Effector memory CD4-positive, alpha-beta T cell (primary cell): ENCODE measurements around the gene ASCC3.

Experiments
- DNase-seq, 3 donors: peaks; one replicate each; pipeline ENCODE4 v3.0.0-alpha.2; 2020
- H3K27ac ChIP-seq: 2 replicates; pipeline ENCODE4 v1.7.0; 2013; ENCODE audit warnings: mild to moderate bottlenecking, low read length, moderate library complexity; ENCODE audit not compliant: insufficient read depth, poor library complexity, severe bottlenecking
- H3K27me3 ChIP-seq: replicated peaks from 2 replicates; pipeline ENCODE4 v1.7.0; 2013; ENCODE audit warnings: mild to moderate bottlenecking, low read length; ENCODE audit not compliant: insufficient read depth, control insufficient read depth, poor library complexity, severe bottlenecking
- H3K36me3 ChIP-seq: 2 replicates; pipeline ENCODE4 v1.7.0; 2013; ENCODE audit warnings: mild to moderate bottlenecking, low read length, moderate library complexity; ENCODE audit not compliant: control insufficient read depth, insufficient read depth
- H3K4me1 ChIP-seq: 2 replicates; pipeline ENCODE4 v1.7.0; 2013; ENCODE audit warnings: low read length, mild to moderate bottlenecking; ENCODE audit not compliant: control insufficient read depth, insufficient read depth, poor library complexity, severe bottlenecking
- H3K4me3 ChIP-seq: 2 replicates; pipeline ENCODE4 v1.7.0; 2013; ENCODE audit warnings: low read length, low read depth, mild to moderate bottlenecking; ENCODE audit not compliant: insufficient read depth, poor library complexity, severe bottlenecking
- H3K9me3 ChIP-seq: 2 replicates; pipeline ENCODE4 v1.7.0; 2013; ENCODE audit warnings: mild to moderate bottlenecking, low read length, moderate library complexity; ENCODE audit not compliant: control insufficient read depth

ASCC3 gene

DNA sequence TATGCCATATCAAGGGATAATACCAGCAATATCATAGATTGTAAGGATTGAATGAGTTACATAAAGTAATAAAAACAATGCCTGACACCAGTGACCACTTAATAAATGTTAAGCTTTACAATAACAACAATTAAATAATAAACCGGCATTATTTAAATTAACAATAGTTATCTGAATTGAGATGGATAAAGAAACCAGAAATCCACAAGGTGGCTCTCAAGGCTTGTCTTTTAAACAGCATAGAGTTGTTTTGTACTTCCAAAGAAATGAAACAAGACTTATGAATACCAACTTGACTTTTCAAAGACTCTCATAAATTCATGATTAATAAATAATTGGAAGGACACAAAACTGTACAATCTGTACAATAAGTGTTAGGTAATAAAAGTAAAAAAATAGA is 203.1 kb downstream of the ASCC3 start:
- Histone ChIP-seq H3K27ac (no peak overlapping the region), H3K4me3 (no peak overlapping the region), H3K4me1 (no peaks in the 10 kb centered on the region), H3K36me3 (no peaks in the 10 kb centered on the region), H3K9me3 (no peaks in the 10 kb centered on the region), H3K27me3 (no peaks in the 10 kb centered on the region)
- no peak for DNase-seq

DNA sequence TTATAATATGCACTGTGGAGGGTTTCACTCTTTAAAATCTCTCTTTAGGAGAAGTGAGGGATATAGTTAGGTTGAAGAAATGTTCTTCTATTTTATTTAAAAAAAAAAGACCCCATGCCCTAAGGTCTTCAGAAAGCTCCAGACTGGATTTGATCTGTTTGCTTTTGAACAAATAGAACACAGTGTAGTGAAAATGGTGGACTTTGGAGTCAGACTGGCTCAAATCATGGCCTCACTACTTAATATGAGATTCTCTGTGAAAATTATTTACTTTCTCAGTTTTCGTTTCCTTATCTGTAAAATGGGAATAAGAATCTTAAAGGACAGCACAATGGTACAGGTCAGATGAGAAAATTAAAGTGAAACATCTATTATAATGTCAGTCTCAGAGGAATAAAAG is 203.9 kb downstream of the ASCC3 start:
- Histone ChIP-seq H3K27me3 (no peaks in the 10 kb centered on the region), H3K4me3 (no peak overlapping the region), H3K4me1 (no peaks in the 10 kb centered on the region), H3K9me3 (no peaks in the 10 kb centered on the region), H3K36me3 (no peaks in the 10 kb centered on the region), H3K27ac (no peak overlapping the region)
- DNase-seq = no peak

DNA sequence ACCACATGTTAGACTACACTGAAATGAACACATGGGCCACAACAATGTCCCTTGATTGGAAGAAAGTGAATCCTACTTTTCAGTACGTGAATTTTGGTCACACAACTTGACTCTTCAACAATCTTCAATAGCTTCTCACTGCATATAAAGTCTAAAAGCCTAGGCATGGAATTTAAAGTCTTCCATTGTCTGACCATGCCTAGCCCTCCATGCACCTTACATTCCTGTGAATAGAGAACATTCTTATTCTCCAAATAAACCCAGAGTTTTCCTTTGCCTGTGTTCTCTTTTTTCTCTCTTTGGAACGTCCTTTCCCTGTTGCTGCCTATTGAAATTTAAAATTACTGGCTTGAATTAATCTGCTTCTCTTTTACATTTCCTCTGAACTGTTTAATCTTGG is 207.5 kb downstream of the ASCC3 start:
- Histone ChIP-seq H3K36me3 (no peaks in the 10 kb centered on the region), H3K9me3 (no peaks in the 10 kb centered on the region), H3K4me3 (no peak overlapping the region), H3K27ac (no peak overlapping the region), H3K27me3 (no peaks in the 10 kb centered on the region), H3K4me1 (no peaks in the 10 kb centered on the region)
- no peak for DNase-seq

DNA sequence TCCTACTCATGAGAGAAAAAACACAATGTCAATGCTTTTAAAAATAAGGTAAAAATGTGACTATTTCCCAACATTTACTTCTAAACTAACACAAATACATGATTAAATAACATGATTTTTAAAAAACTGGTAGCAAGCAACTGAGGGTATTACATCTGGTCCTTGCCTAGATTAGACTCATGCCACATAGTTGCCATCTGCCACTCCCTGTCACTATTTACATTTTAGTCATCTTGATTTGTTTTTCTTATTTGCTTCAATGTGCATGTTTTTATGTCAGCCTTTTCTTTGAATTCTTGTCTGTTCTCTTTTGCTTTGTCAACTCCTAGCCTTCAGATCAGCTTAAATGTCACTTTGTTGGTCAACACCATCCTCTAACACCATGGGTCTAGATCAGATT is 209.4 kb downstream of the ASCC3 start:
- no peak overlapping the region for H3K4me3 ChIP-seq
- H3K36me3 ChIP-seq = no peaks in the 10 kb centered on the region
- no peaks in the 10 kb centered on the region for H3K27me3 ChIP-seq
- no peak overlapping the region for H3K27ac ChIP-seq
- H3K4me1 ChIP-seq = no peaks in the 10 kb centered on the region
- no peak for DNase-seq
- no peaks in the 10 kb centered on the region for H3K9me3 ChIP-seq

DNA sequence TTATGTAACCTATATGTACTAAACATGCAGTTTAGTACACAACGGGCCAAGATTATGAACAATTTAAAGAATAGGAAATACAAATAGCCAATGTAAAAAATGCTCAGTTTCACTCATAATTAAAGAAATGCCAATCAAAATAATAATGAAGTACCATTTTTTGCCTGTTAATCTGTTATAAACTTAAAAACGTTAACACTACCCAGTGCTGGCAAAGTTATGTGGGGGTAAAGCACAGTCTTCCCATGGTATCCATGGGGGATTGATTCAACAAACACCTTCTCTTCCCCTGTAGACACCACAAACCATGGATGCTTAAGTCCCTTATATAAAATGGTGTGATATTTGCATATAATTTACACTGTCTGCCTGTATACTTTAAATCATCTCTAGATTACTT is 211.1 kb downstream of the ASCC3 start:
- H3K27me3 ChIP-seq = no peaks in the 10 kb centered on the region

DNA sequence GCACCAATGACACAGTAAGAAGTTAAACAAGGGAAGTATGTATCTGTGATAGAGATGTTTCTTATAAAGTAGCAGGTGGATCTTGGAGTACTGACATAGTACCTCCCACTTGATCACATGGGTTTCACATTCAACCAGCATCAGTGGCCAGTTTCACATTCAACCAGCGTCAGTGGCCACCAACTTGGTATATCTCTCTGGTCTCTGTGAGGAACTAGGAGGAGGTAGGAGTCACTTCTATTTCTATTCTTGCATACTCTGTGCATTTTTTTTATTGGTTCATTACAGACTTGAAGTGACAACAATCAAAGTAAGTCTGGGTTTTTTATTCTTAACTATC is 216.1 kb downstream of the ASCC3 start:
- Histone ChIP-seq H3K27ac (no peak overlapping the region), H3K27me3 (no peaks in the 10 kb centered on the region), H3K4me1 (no peaks in the 10 kb centered on the region), H3K36me3 (no peaks in the 10 kb centered on the region), H3K9me3 (no peaks in the 10 kb centered on the region), H3K4me3 (no peak overlapping the region)
- no peak for DNase-seq

More for the DNA sequence above, 211.1 kb downstream of the ASCC3 start:
- H3K9me3 ChIP-seq = no peaks in the 10 kb centered on the region
- no peaks in the 10 kb centered on the region for H3K36me3 ChIP-seq
- no peak overlapping the region for H3K27ac ChIP-seq
- DNase-seq = no peak
- H3K4me1 ChIP-seq = no peaks in the 10 kb centered on the region
- H3K4me3 ChIP-seq = no peak overlapping the region

DNA sequence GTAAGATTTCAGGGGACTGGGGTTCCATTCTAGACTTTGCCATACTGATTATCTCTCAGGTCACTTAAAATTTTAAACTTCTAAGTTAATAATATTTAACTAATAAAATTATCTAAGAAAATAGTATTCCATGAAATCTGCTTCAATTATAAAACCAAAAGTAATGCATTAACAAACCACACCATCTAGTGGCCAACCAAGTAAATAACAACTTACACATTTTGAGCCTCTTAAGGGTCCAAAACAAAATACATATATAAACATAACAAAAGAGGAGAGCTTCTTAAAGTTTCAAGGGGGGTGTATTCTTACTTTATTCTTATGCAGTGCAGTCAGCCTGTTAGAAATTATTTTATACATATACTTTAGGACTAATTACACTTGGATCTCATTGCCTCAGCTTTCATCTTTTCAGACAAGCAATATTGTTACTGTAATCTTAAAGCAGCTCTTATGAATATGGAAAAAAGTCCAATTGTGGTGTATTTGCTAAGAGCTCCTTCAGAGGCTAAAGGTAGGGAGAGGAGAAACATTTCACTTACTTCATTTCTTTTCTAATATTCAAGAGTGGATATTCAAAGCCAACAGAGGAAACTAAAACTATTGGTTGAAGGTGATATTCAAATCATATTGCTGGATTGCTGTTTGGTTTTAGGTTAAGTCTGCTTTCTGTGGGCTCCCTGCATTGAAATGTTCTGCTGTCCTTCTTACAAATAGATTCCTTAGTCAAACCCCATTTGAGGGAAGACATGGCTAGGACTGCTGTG is 216.7 kb downstream of the ASCC3 start:
- Histone ChIP-seq H3K27ac (no peak overlapping the region), H3K27me3 (no peaks in the 10 kb centered on the region), H3K4me3 (no peak overlapping the region), H3K9me3 (no peaks in the 10 kb centered on the region), H3K4me1 (no peaks in the 10 kb centered on the region), H3K36me3 (no peaks in the 10 kb centered on the region)
- no peak for DNase-seq

DNA sequence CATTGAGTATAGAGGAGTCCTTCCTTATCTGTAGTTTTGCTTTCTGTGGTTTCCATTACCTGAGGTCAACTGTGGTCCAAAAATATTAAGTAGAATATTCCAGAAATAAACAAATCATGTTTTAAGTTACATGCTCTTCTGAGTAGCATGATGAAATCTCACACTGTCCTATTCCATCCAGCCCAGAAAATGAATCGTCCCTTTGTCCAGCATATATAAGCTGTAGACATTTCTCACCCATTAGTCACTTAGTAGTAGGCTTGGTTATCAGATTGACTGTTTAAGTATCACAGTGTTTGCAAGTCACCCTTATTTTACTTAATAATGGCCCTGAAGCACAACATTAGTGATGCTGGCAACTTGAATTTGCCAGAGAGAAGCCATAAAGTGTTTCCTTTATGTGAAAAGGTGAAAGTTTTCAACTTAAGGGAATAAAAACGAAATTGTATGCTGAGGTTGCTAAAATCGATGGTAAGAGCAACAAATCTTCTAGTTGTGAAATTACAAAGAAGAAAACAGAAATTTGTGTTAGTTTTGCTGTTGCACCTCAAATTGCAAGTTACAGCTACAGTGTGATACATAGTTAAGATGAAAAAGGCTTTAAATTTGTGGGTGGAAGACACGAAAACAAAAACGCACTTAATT is 217.8 kb downstream of the ASCC3 start:
- H3K4me1 ChIP-seq = no peaks in the 10 kb centered on the region
- H3K9me3 ChIP-seq = no peaks in the 10 kb centered on the region
- H3K27ac ChIP-seq = no peak overlapping the region
- no peaks in the 10 kb centered on the region for H3K36me3 ChIP-seq
- no peak for DNase-seq
- no peak overlapping the region for H3K4me3 ChIP-seq
- no peaks in the 10 kb centered on the region for H3K27me3 ChIP-seq

DNA sequence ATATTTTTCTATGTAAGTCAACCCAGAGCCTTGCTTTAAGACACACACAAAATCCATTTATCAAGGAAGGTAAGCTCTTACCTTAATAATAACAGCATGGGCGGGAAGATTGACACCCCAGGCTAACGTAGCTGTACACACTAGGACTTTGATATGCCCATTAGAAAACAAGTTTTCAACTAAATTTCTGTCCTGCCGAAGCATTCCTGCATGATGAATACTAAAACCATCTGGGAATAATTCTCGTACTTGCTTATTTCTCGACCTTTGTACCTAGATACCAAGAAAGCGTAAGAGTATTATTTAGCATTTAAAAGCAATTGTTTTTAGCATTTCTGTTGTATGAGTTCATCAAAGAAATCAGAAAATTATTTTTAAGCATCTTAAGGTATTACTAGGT is 218.9 kb downstream of the ASCC3 start:
- DNase-seq = no peak
- Histone ChIP-seq H3K27ac (no peak overlapping the region), H3K4me3 (no peak overlapping the region), H3K4me1 (no peaks in the 10 kb centered on the region), H3K9me3 (no peaks in the 10 kb centered on the region), H3K36me3 (no peaks in the 10 kb centered on the region), H3K27me3 (no peaks in the 10 kb centered on the region)

DNA sequence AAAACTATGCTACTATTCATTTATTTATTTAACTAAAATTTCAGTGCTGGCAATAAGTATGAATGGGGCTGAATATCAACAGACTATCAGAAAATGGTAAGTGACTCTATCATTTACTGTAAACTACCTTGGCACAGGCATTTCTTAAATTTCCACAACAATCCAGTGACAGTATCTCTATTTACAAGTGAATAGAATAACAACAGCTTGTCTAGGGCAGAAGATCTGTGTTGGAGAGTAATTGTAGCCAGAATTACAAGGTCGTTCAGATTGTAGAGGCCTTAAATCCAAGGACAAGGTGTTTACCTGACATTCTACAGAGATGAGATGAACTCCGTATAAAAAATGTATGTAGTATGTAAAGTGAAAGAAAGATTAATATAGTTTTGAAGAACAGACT is 222.6 kb downstream of the ASCC3 start:
- no peak overlapping the region for H3K27ac ChIP-seq
- H3K4me3 ChIP-seq = no peak overlapping the region
- no peaks in the 10 kb centered on the region for H3K9me3 ChIP-seq
- H3K27me3 ChIP-seq = no peaks in the 10 kb centered on the region
- H3K4me1 ChIP-seq = no peaks in the 10 kb centered on the region
- peaks cover 6% of the 10 kb centered on the region for H3K36me3 ChIP-seq
- DNase-seq = no peak
